Measurements from ENCODE around the gene RASGRP2. TPM values are rescaled to one million over a fixed set of nuclear protein-coding genes. Genes with fewer than 3 reads are reported as not detected.
A peak's percentile ranks its signal among the peaks of the same experiment; 100 is the strongest.

RASGRP2 gene
- total and polyA plus RNA-seq, 10 donors: 148 to 283 (median 213) TPM

DNA sequence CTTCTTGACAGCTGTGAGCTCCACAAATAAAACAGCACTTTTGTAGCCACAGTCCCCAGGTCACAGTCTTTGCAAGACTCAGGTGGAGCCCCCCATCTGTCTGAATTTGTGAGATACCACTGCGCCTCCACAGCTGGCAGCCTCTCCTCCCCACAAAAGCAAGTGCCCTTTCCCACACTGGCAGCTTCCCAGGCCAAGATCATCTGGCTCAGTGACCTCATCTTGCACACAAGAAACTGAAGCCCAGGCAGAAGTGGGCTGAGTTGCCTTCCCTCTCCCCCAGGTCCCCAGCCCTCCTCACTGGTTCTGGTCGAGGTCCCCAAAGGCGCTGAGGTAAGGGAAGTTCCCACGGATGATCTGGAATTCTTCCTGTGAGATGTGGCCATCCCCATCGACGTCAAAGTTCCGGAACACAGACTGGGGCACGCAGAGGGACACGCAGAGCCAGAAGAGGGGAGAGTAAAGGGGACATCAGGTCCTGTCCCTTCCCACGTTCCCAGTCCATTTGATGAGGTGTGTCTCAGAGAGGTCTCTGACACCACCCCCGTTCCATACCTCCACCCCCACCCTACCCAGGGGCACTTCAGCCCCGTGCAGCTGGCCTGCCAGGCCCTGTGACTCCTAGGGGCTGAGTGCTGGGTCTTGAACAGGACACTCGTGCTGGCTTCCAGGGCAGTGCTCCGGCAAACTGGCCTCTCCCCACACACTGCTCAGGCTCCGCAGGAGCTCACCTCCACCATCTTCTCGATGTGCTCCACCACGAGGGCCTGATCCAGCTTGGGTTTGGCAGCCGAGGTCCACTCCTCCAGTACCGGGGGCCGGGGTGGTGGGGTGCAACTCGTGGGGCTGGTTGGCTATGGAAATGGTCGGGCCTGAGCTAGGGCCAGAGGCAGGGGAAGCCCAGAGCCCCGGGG, 8.9 kb downstream of the RASGRP2 start:
- peak; percentile 71 for DNase-seq
- TF ChIP-seq POLR2AphosphoS5 (IDR thresholded peaks at IDR 0.05) (peak in 1 of 3 donors; percentile 13), CTCF (IDR thresholded peaks at IDR 0.05 in 8 of 11, conservative IDR thresholded peaks at IDR 0.05 in 3 of 11) (no peak), POLR2A (IDR thresholded peaks at IDR 0.05) (no peak)

GRCh38 chr11:64731601-64732000, 12.3 kb downstream of the RASGRP2 start:
- Histone ChIP-seq H3K4me1 (peaks cover 0 to 47% (median 6%) of the 10 kb centered on the region in 6 donors), H3K9me3 (no peaks in the 10 kb centered on the region), H3K4me3 (no peak overlapping the region), H3K27me3 (replicated peaks in 1 of 7) (no peaks in the 10 kb centered on the region), H3K36me3 (peaks cover 0 to 100% (median 86%) of the 10 kb centered on the region in 6 donors), H3K27ac (no peak overlapping the region)
- TF ChIP-seq POLR2AphosphoS5 (IDR thresholded peaks at IDR 0.05) (no peak), CTCF (IDR thresholded peaks at IDR 0.05 in 8 of 11, conservative IDR thresholded peaks at IDR 0.05 in 3 of 11) (no peak), POLR2A (IDR thresholded peaks at IDR 0.05) (no peak)
- intact Hi-C loops (cut with DNase I; ENCODE audit: low total_unique reads): no loop called here
- DNase-seq: no peak
- 82 to 89% (median 88%) methylated on average over 3 of the region's 3 CpGs for WGBS, 5 donors

More for the DNA sequence above, 8.9 kb downstream of the RASGRP2 start:
- Histone ChIP-seq H3K4me1 (peaks cover 0 to 53% (median 4%) of the 10 kb centered on the region in 6 donors), H3K4me3 (no peak overlapping the region), H3K9me3 (no peaks in the 10 kb centered on the region), H3K36me3 (peaks cover 0 to 100% (median 88%) of the 10 kb centered on the region in 6 donors), H3K27ac (peak overlapping the region in 1 of 8 donors; percentile 14), H3K27me3 (replicated peaks in 1 of 7) (no peaks in the 10 kb centered on the region)
- intact Hi-C loops (cut with DNase I; ENCODE audit: low total_unique reads): no loop called here
- 83 to 92% (median 88%) methylated on average over 22 to 23 of the region's 23 CpGs for WGBS, 5 donors

DNA sequence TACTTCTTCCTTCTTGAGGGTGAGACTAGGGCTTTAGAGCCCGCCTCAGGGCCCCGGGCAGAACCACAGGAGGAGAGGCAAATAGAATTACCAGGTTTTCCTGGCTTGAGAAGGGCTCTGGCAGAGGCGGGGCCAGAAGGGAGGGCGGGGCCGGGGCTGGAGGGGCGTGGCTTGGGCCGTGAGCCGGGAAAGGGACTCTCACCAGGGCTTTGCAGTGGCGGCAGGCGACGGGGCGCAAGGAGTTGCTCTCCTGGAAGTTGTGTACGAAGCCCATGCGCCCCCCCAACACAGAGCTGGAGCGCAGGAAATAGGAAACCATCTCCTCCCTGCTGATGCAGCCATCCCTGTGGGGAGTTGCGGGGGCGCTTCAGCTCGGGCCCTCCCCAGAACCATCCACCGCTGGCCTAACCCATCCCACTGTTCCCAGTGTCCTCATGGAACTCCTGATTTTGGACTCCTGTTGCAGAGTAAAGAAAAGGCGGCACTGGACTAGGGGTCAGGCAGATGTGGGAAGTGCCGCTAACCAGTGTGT, 14.0 kb downstream of the RASGRP2 start:
- Histone ChIP-seq H3K27me3 (replicated peaks in 1 of 7) (no peaks in the 10 kb centered on the region), H3K4me3 (no peak overlapping the region), H3K4me1 (peaks cover 0 to 50% (median 9%) of the 10 kb centered on the region in 6 donors), H3K9me3 (no peaks in the 10 kb centered on the region), H3K27ac (no peak overlapping the region), H3K36me3 (peaks cover 0 to 92% (median 71%) of the 10 kb centered on the region in 6 donors)
- TF ChIP-seq POLR2A (IDR thresholded peaks at IDR 0.05) (no peak), POLR2AphosphoS5 (IDR thresholded peaks at IDR 0.05) (peak in 1 of 3 donors; percentile 33)
- 59 to 73% (median 63%) methylated on average over 17 to 21 of the region's 21 CpGs for WGBS, 5 donors
- DNase-seq: no peak
- intact Hi-C loops (cut with DNase I; ENCODE audit: low total_unique reads): no loop called here

GRCh38 chr11:64728757-64729365, 15.1 kb downstream of the RASGRP2 start:
- 96 to 98% (median 97%) methylated on average over 10 to 11 of the region's 11 CpGs for WGBS, 5 donors
- H3K4me3 ChIP-seq: no peak overlapping the region
- H3K27ac ChIP-seq: no peak overlapping the region
- intact Hi-C loops (cut with DNase I; ENCODE audit: low total_unique reads): no loop called here
- no peak for TF ChIP-seq POLR2A (IDR thresholded peaks at IDR 0.05)
- TF ChIP-seq POLR2AphosphoS5 (IDR thresholded peaks at IDR 0.05): peak in 2 of 3 donors; percentile 32 to 71
- H3K4me1 ChIP-seq: peaks cover 2 to 53% (median 14%) of the 10 kb centered on the region in 6 donors
- peak; percentile 41 for DNase-seq
- H3K9me3 ChIP-seq: no peaks in the 10 kb centered on the region
- peaks cover 0 to 81% (median 61%) of the 10 kb centered on the region in 6 donors for H3K36me3 ChIP-seq
- no peaks in the 10 kb centered on the region for H3K27me3 ChIP-seq (replicated peaks in 1 of 7)

Measured in spleen (tissue), 11 donors.